Cardiac fibroblast (primary cell): ENCODE data around the gene CMTM6.
A peak's percentile ranks its signal among the peaks of the same experiment; 100 is the strongest.
"Not testable (repeated sequence)": the region's sequence is repeated elsewhere in the genome, so short reads cannot be mapped to it uniquely, and the experiment has no call there.

ENCODE experiments used
- DNase-seq, 2 donors: peaks; one replicate each; pipeline versions ENCODE4 v3.0.0 to v3.0.0-alpha.2; 2010; ENCODE audit warnings: low read depth in 2 of 2
- H3K4me3 ChIP-seq, 2 donors: replicated peaks in 1 of 2; 1 replicate in 1 of 2; 2 replicates in 1 of 2; pipeline ENCODE4 v1.5.1; 2011; ENCODE audit warnings: low read depth in 2 of 2, low read length in 2 of 2, mild to moderate bottlenecking in 2 of 2, moderate library complexity in 1 of 2
- CTCF ChIP-seq: IDR thresholded peaks from one replicate; pipeline ENCODE4 v1.5.1; 2011; ENCODE audit warnings: low read depth, mild to moderate bottlenecking, low read length, inconsistent platforms

The CMTM6 gene

GRCh38 chr3:32448686-32449474, 53.8 kb downstream of the CMTM6 start:
- DNase-seq = no peak
- H3K4me3 ChIP-seq = no peak overlapping the region
- no peak for TF ChIP-seq CTCF

GRCh38 chr3:32447865-32448400, 54.7 kb downstream of the CMTM6 start:
- TF ChIP-seq CTCF = no peak
- no peak overlapping the region for H3K4me3 ChIP-seq
- DNase-seq = no peak

GRCh38 chr3:32443478-32443877, 59.2 kb downstream of the CMTM6 start:
- TF ChIP-seq CTCF = no peak
- peak; percentile 86 to 90 for DNase-seq
- H3K4me3 ChIP-seq = no peak overlapping the region

GRCh38 chr3:32442766-32443165, 59.9 kb downstream of the CMTM6 start:
- peak in 1 of 2 donors; percentile 51 for DNase-seq
- H3K4me3 ChIP-seq = no peak overlapping the region

DNA sequence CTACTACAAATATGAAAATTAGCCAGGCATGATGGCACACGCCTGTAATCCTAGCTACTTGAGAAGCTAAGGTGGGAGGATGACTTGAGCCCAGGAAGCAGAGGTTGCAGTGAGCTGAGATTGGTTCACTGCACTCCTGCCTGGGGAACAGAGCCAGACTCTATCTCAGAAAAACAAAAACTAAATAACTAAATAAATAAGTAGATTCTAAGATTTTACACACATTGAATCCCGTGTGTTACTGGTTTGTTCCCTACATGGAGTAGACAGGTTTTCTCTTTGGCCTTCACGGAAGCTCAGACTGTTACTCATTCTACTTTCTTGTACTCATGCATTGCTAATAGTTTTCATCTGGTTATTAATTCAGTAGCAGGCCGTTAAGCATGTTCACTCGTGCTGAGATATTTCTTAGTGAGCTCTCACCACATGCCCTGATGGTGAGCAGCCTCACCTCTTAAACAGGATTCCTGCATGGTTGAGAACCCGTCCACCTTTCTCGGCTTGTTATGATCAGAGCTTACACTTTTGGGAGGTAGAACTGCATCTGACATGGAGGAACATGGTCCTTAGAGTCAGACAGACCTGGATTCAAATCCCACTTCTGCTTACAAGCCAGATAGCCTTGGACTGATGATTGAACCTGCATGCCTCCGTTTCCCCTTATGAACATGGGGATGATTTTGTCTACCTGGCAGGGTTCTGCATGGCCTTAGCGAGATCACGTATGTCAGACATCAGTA, 61.9 kb downstream of the CMTM6 start:
- DNase-seq = no peak
- TF ChIP-seq CTCF = no peak
- H3K4me3 ChIP-seq = no peak overlapping the region

More at GRCh38 chr3:32442766-32443165, 59.9 kb downstream of the CMTM6 start:
- TF ChIP-seq CTCF = no peak

GRCh38 chr3:32439421-32439820, 63.2 kb downstream of the CMTM6 start:
- DNase-seq, H3K4me3 ChIP-seq: not testable (repeated sequence)

GRCh38 chr3:32438596-32439344, 63.9 kb downstream of the CMTM6 start:
- no peak overlapping the region for H3K4me3 ChIP-seq
- DNase-seq = peak in 1 of 2 donors; percentile 55
- no peak for TF ChIP-seq CTCF
